K562 (cell line): ENCODE results near the gene TECTA. TPM values are rescaled to one million over a fixed set of nuclear protein-coding genes. Genes with fewer than 3 reads are reported as not detected.

Experiments used
- ATAC-seq: fragments of 200-7000 bp; cut with Tn5 transposase; 3 replicates; pipeline ENCODE4 v1.9.1; 2020; ENCODE audit warnings: moderate library complexity
- BruUV-seq: library from RNA; stranded (reverse); fragments of 400-500 nt; replicated peaks from 2 replicates; lab custom pipeline; 2021; lab: Mats Ljungman, UMichigan
- CTCF ChIA-PET: fragments of 300-600 bp; formaldehyde crosslinking; extraction: SDS; loops from one replicate; lab custom pipeline; 2021; ENCODE audit warnings: low intra/inter-chr PET ratio; lab: Yijun Ruan, JAX
- POLR2A ChIA-PET: fragments of 300-600, 350-650 bp; sonication (Branson Sonifier 250); formaldehyde crosslinking; extraction: SDS; loops from one replicate; lab custom pipeline; 2021; ENCODE audit warnings: antibody characterized with exemption, inconsistent platforms; lab: Yijun Ruan, JAX
- DNase-seq, 4 experiments: peaks; one replicate each; pipeline versions ENCODE4 v3.0.0 to v3.0.0-alpha.2; 2011 to 2018; ENCODE audit warnings: low spot score in 3 of 4, mixed read lengths in 3 of 4; ENCODE audit errors: extremely low read depth in 1 of 4
- FAIRE-seq: peaks from 2 replicates; lab custom pipeline; 2011; peaks lifted over from hg19 to GRCh38; lab: Jason Lieb, UNC
- H2AFZ ChIP-seq: 2 replicates; pipeline ENCODE4 v1.6.0; 2011; ENCODE audit warnings: low read depth, low read length, control low read depth, inconsistent platforms
- H3K27ac ChIP-seq: fragments of 200-600 bp; 3 replicates; pipeline ENCODE4 v1.8.0; 2011; ENCODE audit warnings: low read depth, mild to moderate bottlenecking, control low read depth, inconsistent platforms, low read length, moderate library complexity, mixed read lengths; ENCODE audit errors: extremely low read depth
- H3K27me3 ChIP-seq, 2 experiments: fragments of 300-600 bp in 1 of 2; 2 replicates in 1 of 2; 3 replicates in 1 of 2; pipeline versions ENCODE4 v1.6.0 to v1.8.0; 2011; ENCODE audit warnings: inconsistent platforms in 2 of 2, low read length in 2 of 2, mild to moderate bottlenecking in 1 of 2, mixed read lengths in 1 of 2, moderate library complexity in 1 of 2; ENCODE audit not compliant: control insufficient read depth in 2 of 2, insufficient read depth in 2 of 2
- H3K36me3 ChIP-seq: fragments of 300-600 bp; 3 replicates; pipeline ENCODE4 v1.8.0; 2011; ENCODE audit warnings: mild to moderate bottlenecking, low read length, inconsistent platforms; ENCODE audit not compliant: control insufficient read depth, insufficient read depth
- H3K4me1 ChIP-seq, 2 experiments: fragments of 200-600 bp in 1 of 2; replicated peaks in 1 of 2; 2 replicates in 1 of 2; 3 replicates in 1 of 2; pipeline versions ENCODE4 v1.5.1 to v1.8.0; 2011; ENCODE audit warnings: inconsistent platforms in 2 of 2, low read length in 2 of 2, mild to moderate bottlenecking in 1 of 2, mixed read lengths in 1 of 2, moderate library complexity in 1 of 2; ENCODE audit not compliant: control insufficient read depth in 2 of 2, insufficient read depth in 2 of 2
- H3K4me2 ChIP-seq: 2 replicates; pipeline ENCODE4 v1.6.1; 2011; ENCODE audit warnings: low read length, control low read depth, inconsistent platforms, mixed read lengths; ENCODE audit not compliant: insufficient read depth
- H3K4me3 ChIP-seq: fragments of 200-600 bp; sonication (generic), shearing (Covaris generic); 2 replicates; pipeline ENCODE4 v1.5.1; 2016; ENCODE audit warnings: control low read depth, inconsistent platforms
- H3K79me2 ChIP-seq: fragments of 200-600 bp; 3 replicates; pipeline ENCODE4 v1.8.0; 2011; ENCODE audit warnings: low read length, inconsistent platforms; ENCODE audit not compliant: control insufficient read depth, insufficient read depth
- H3K9ac ChIP-seq, 2 experiments: 2 replicates each; pipeline versions ENCODE4 v1.6.0 to v1.6.1; 2011; ENCODE audit warnings: low read depth in 2 of 2, low read length in 2 of 2, control low read depth in 1 of 2, inconsistent platforms in 1 of 2, mild to moderate bottlenecking in 1 of 2, mixed read lengths in 1 of 2; ENCODE audit not compliant: insufficient read depth in 1 of 2
- H3K9me1 ChIP-seq: one replicate; pipeline ENCODE4 v1.6.0; 2011; ENCODE audit warnings: inconsistent platforms, mild to moderate bottlenecking, low read length, moderate library complexity; ENCODE audit not compliant: control insufficient read depth, insufficient read depth
- H3K9me3 ChIP-seq: replicated peaks from 2 replicates; pipeline ENCODE4 v1.5.1; 2011; ENCODE audit warnings: low read depth, low read length, inconsistent platforms; ENCODE audit not compliant: control insufficient read depth, insufficient read depth
- H4K20me1 ChIP-seq: replicated peaks from 2 replicates; pipeline ENCODE4 v1.6.1; 2011; ENCODE audit warnings: low read length, inconsistent platforms, mixed read lengths; ENCODE audit not compliant: control insufficient read depth, insufficient read depth
- KDM2B ChIP-seq: fragments of 250-450 bp; sonication (Bioruptor Pico); IDR thresholded peaks from 2 replicates; pipeline ENCODE4 v1.8.0; 2021; ENCODE audit warnings: mild to moderate bottlenecking, moderate library complexity
- RBM25 ChIP-seq: fragments of 200-400 bp; formaldehyde crosslinking; IDR thresholded peaks from 2 replicates; pipeline ENCODE4 v1.6.1; 2018; ENCODE audit warnings: low read length, low read depth, moderate library complexity; ENCODE audit not compliant: severe bottlenecking
- SMAD3 ChIP-seq: fragments of 450-650 bp; formaldehyde crosslinking; conservative IDR thresholded peaks from 2 replicates; pipeline ENCODE4 v1.4.0; 2020; ENCODE audit warnings: mild to moderate bottlenecking
- ZBTB17 ChIP-seq: fragments of 450-650 bp; formaldehyde crosslinking; IDR thresholded peaks from 2 replicates; pipeline ENCODE4 v1.4.0; 2020; ENCODE audit warnings: mild to moderate bottlenecking
- ZBTB34 ChIP-seq: fragments of 250-450 bp; sonication (Bioruptor Pico); IDR thresholded peaks from 2 replicates; pipeline ENCODE4 v1.8.0; 2021; ENCODE audit warnings: mild to moderate bottlenecking, moderate library complexity
- WGBS: fragments of 100-300 bp; shearing (Covaris generic); methylation state at CpG from one replicate; pipeline ENCODE4 v1.1.6; 2016; ENCODE audit warnings: low coverage, mixed read lengths; ENCODE audit not compliant: insufficient coverage; ENCODE audit errors: missing lambda C conversion rate; 5-methylcytosine and 5-hydroxymethylcytosine counted together
- in situ Hi-C: fragments of 300-500 bp; cut with MboI; formaldehyde crosslinking; loops from 4 replicates; pipeline ENCODE4 v1.15.0; 2018; ENCODE audit warnings: inconsistent platforms, mixed read lengths
- intact Hi-C: fragments of 100-400 bp; cut with micrococcal nuclease; formaldehyde crosslinking; loops from 2 replicates; pipeline ENCODE4 v1.14.2; 2022
- polyA plus RNA-seq, 8 experiments: library from polyadenylated mRNA; depleted of rRNA in 4 of 8; stranded (reverse) in 5 of 8; unstranded in 3 of 8; fragments of >200 nt; fragmentation: Nextera tagmentation in 2 of 8; fragmentation: Illumina TruSeq in 1 of 8; extraction: Ambion mirVana in 2 of 8; extraction: Trizol in 1 of 8; gene quantifications; 2 replicates each; pipeline versions ENCODE4 v1.2.1 to v1.2.3, GENCODE V29; 2011 to 2014; ENCODE audit warnings: inconsistent platforms in 1 of 8, missing spikeins in 1 of 8
- total RNA-seq, 7 experiments: library from RNA; depleted of rRNA in 6 of 7; stranded (reverse); fragments of >200 nt in 6 of 7; fragmentation: Illumina TruSeq in 2 of 7; extraction: Trizol in 2 of 7; gene quantifications; 2 replicates each; pipeline versions ENCODE4 v1.2.1 to v1.2.3, GENCODE V29; 2011 to 2021; ENCODE audit warnings: low replicate concordance in 1 of 7

TECTA gene
- total and polyA plus RNA-seq, 9 of the 15 experiments (the other 6 are each of a cell fraction or from before 2014, with no cell fraction given): under 0.01 to 0.04 (median 0.03) TPM; not detected in 5

GRCh38 chr11:121129362-121130340 lies 28.6 kb downstream of the TECTA start:
- H3K27ac ChIP-seq: no peak overlapping the region
- H3K79me2 ChIP-seq: no peaks in the 10 kb centered on the region
- ChIA-PET POLR2A (interaction anchor here (0.6 to 1.6 kb wide), 4 partner anchors 9 to 462 kb away, joined by 3 to 4 read pairs (median 3); no protein-coding TSS in a partner anchor), CTCF (no interaction called here)
- no peaks in the 10 kb centered on the region for H3K36me3 ChIP-seq
- WGBS: 2% methylated on average over 28 of the region's 29 CpGs
- no peaks in the 10 kb centered on the region for H4K20me1 ChIP-seq
- H3K4me1 ChIP-seq: peaks cover 0 to 5% of the 10 kb centered on the region in 2 experiments; a peak in 1 of 5 replicates
- H3K27me3 ChIP-seq: peaks cover 31 to 52% of the 10 kb centered on the region in 2 experiments
- TF ChIP-seq SMAD3 (CRISPR knock-in tag) (no peak), ZBTB34 (CRISPR knock-in tag) (no peak), RBM25 (no peak), ZBTB17 (CRISPR knock-in tag) (no peak), KDM2B (CRISPR knock-in tag) (no peak)
- BruUV-seq: no TSS peak
- no peaks in the 10 kb centered on the region for H3K9me3 ChIP-seq
- no peak overlapping the region for H3K4me2 ChIP-seq
- H3K9ac ChIP-seq: no peak overlapping the region
- in situ Hi-C loops: no loop called here
- no peak for ATAC-seq
- intact Hi-C loops: no loop called here
- H2AFZ ChIP-seq: no peak overlapping the region
- H3K4me3 ChIP-seq: no peak overlapping the region
- no peak for DNase-seq
- no peaks in the 10 kb centered on the region for H3K9me1 ChIP-seq
- FAIRE-seq: no peak
